Type B pancreatic cell (in vitro differentiated cells): Measurements from ENCODE around the gene AGO3. TPM values are rescaled to one million over a fixed set of nuclear protein-coding genes. Genes with fewer than 3 reads are reported as not detected.

ENCODE experiments used
- DNase-seq: peaks from one replicate; pipeline ENCODE4 v3.0.0; 2021; ENCODE audit warnings: mixed read lengths; ENCODE audit not compliant: unreplicated experiment; ENCODE audit errors: extremely low spot score
- H3K27ac Mint-ChIP-seq: 2 replicates; pipeline ENCODE4 v1.8.0; 2021; ENCODE audit warnings: mild to moderate bottlenecking, mixed read lengths
- H3K27me3 Mint-ChIP-seq: 2 replicates; pipeline ENCODE4 v1.8.0; 2021; ENCODE audit warnings: mixed read lengths
- H3K36me3 Mint-ChIP-seq: 2 replicates; pipeline ENCODE4 v1.8.0; 2021; ENCODE audit warnings: mixed read lengths
- H3K4me1 Mint-ChIP-seq: one replicate; pipeline ENCODE4 v1.8.0; 2021; ENCODE audit warnings: mixed read lengths; ENCODE audit not compliant: unreplicated experiment
- H3K4me3 Mint-ChIP-seq: 2 replicates; pipeline ENCODE4 v1.8.0; 2021; ENCODE audit warnings: mild to moderate bottlenecking, mixed read lengths
- H3K9me3 Mint-ChIP-seq: 2 replicates; pipeline ENCODE4 v1.8.0; 2021; ENCODE audit warnings: mixed read lengths
- CTCF ChIP-seq: fragments of 200-600 bp; sonication (generic); conservative IDR thresholded peaks from 2 replicates; pipeline ENCODE4 v1.5.0; 2021; ENCODE audit warnings: antibody characterized with exemption, mild to moderate bottlenecking
- total RNA-seq: library from RNA; stranded (reverse); gene quantifications from 2 replicates; pipeline ENCODE4 v1.2.1, GENCODE V29; 2021; ENCODE audit warnings: low replicate concordance

AGO3 gene
- total RNA-seq, 1 donor from 2014 or later = 30.6 TPM

GRCh38 chr1:36031441-36031840 lies 100.5 kb downstream of the AGO3 start:
- TF ChIP-seq CTCF = no peak
- Mint-ChIP-seq H3K4me1 (no peaks in the 10 kb centered on the region), H3K4me3 (no peak overlapping the region), H3K27me3 (no peaks in the 10 kb centered on the region), H3K36me3 (peaks cover 38% of the 10 kb centered on the region), H3K27ac (no peak overlapping the region), H3K9me3 (no peaks in the 10 kb centered on the region)
- DNase-seq = no peak

GRCh38 chr1:36034692-36035091 lies 103.8 kb downstream of the AGO3 start:
- DNase-seq = no peak
- Mint-ChIP-seq H3K9me3 (no peaks in the 10 kb centered on the region), H3K4me3 (no peak overlapping the region), H3K27me3 (no peaks in the 10 kb centered on the region), H3K36me3 (peaks cover 23% of the 10 kb centered on the region), H3K27ac (no peak overlapping the region), H3K4me1 (no peaks in the 10 kb centered on the region)
- no peak for TF ChIP-seq CTCF

- no peaks in the 10 kb centered on the region for H3K9me3 Mint-ChIP-seq
- H3K4me3 Mint-ChIP-seq = no peak overlapping the region
- H3K36me3 Mint-ChIP-seq = peaks cover 26% of the 10 kb centered on the region
- no peak for TF ChIP-seq CTCF
- H3K27ac Mint-ChIP-seq = no peak overlapping the region
- no peaks in the 10 kb centered on the region for H3K4me1 Mint-ChIP-seq
- no peaks in the 10 kb centered on the region for H3K27me3 Mint-ChIP-seq
- DNase-seq = no peak
These were observed 104.2 kb downstream of the AGO3 start for GRCh38 chr1:36035154-36035553.

- H3K36me3 Mint-ChIP-seq = peaks cover 24% of the 10 kb centered on the region
- H3K27ac Mint-ChIP-seq = no peak overlapping the region
- DNase-seq = no peak
- H3K4me1 Mint-ChIP-seq = no peaks in the 10 kb centered on the region
- H3K4me3 Mint-ChIP-seq = no peak overlapping the region
- H3K27me3 Mint-ChIP-seq = no peaks in the 10 kb centered on the region
- TF ChIP-seq CTCF = no peak
- no peaks in the 10 kb centered on the region for H3K9me3 Mint-ChIP-seq
These were observed 109.3 kb downstream of the AGO3 start for GRCh38 chr1:36040238-36040637.

GRCh38 chr1:36051821-36052220 lies 120.9 kb downstream of the AGO3 start:
- no peak overlapping the region for H3K4me3 Mint-ChIP-seq
- H3K27me3 Mint-ChIP-seq = no peaks in the 10 kb centered on the region
- TF ChIP-seq CTCF = no peak
- DNase-seq = no peak
- no peak overlapping the region for H3K27ac Mint-ChIP-seq
- H3K4me1 Mint-ChIP-seq = no peaks in the 10 kb centered on the region
- H3K36me3 Mint-ChIP-seq = peaks cover 35% of the 10 kb centered on the region
- H3K9me3 Mint-ChIP-seq = no peaks in the 10 kb centered on the region

GRCh38 chr1:36053978-36054377 lies 123.1 kb downstream of the AGO3 start:
- no peaks in the 10 kb centered on the region for H3K9me3 Mint-ChIP-seq
- no peak for TF ChIP-seq CTCF
- peaks cover 16% of the 10 kb centered on the region for H3K36me3 Mint-ChIP-seq
- no peak for DNase-seq
- H3K4me1 Mint-ChIP-seq = no peaks in the 10 kb centered on the region
- no peak overlapping the region for H3K4me3 Mint-ChIP-seq
- H3K27me3 Mint-ChIP-seq = no peaks in the 10 kb centered on the region
- H3K27ac Mint-ChIP-seq = no peak overlapping the region
